H1 (cell line): ENCODE measurements around the gene MRPS14. TPM values are rescaled to one million over a fixed set of nuclear protein-coding genes. Genes with fewer than 3 reads are reported as not detected.
"Not testable (repeated sequence)": the region's sequence is repeated elsewhere in the genome, so short reads cannot be mapped to it uniquely, and the experiment has no call there.

Experiments
- CTCF ChIA-PET: fragments of 300-600 bp; sonication (Branson Sonifier 250); formaldehyde crosslinking; loops from one replicate; lab custom pipeline; 2021; ENCODE audit not compliant: partially characterized antibody; lab: Charles Lee
- POLR2A ChIA-PET: fragments of 300-600 bp; sonication (Branson Sonifier 250); formaldehyde crosslinking; loops from one replicate; lab custom pipeline; 2021; ENCODE audit warnings: inconsistent platforms; ENCODE audit not compliant: partially characterized antibody; lab: Charles Lee
- DNase-seq, 2 experiments: peaks; one replicate each; pipeline versions ENCODE4 v3.0.0 to v3.0.0-alpha.2; 2010 to 2022; ENCODE audit warnings: low spot score in 2 of 2, low read depth in 1 of 2, mixed read lengths in 1 of 2
- FAIRE-seq: peaks from 2 replicates; lab custom pipeline; 2011; peaks lifted over from hg19 to GRCh38; lab: Jason Lieb, UNC
- H2AFZ ChIP-seq: 2 replicates; pipeline ENCODE4 v1.8.1; 2012; ENCODE audit warnings: low read length, inconsistent platforms
- H2AK5ac ChIP-seq: 2 replicates; pipeline ENCODE4 v1.6.1; 2013; ENCODE audit warnings: low read depth, low read length
- H2BK120ac ChIP-seq: replicated peaks from 2 replicates; pipeline ENCODE3; 2013; ENCODE audit warnings: low read depth, low read length, inconsistent platforms
- H2BK12ac ChIP-seq: 2 replicates; pipeline ENCODE4 v1.6.1; 2013; ENCODE audit warnings: low read depth, low read length
- H2BK15ac ChIP-seq: 2 replicates; pipeline ENCODE4 v1.6.1; 2013; ENCODE audit warnings: low read length
- H2BK20ac ChIP-seq: 2 replicates; pipeline ENCODE4 v1.6.1; 2013; ENCODE audit warnings: low read length
- H2BK5ac ChIP-seq: 2 replicates; pipeline ENCODE4 v1.6.1; 2013; ENCODE audit warnings: low read depth, low read length
- H3K14ac ChIP-seq: 2 replicates; pipeline ENCODE4 v1.6.1; 2013; ENCODE audit warnings: inconsistent platforms; ENCODE audit not compliant: insufficient read length
- H3K18ac ChIP-seq: 2 replicates; pipeline ENCODE4 v1.6.1; 2013; ENCODE audit warnings: low read length; ENCODE audit errors: extremely low read depth
- H3K23ac ChIP-seq: 2 replicates; pipeline ENCODE4 v1.6.1; 2013; ENCODE audit warnings: inconsistent platforms; ENCODE audit not compliant: insufficient read length
- H3K23me2 ChIP-seq: 2 replicates; pipeline ENCODE4 v1.6.1; 2013; ENCODE audit warnings: low read depth, low read length
- H3K27ac ChIP-seq: 2 replicates; pipeline ENCODE4 v1.6.1; 2011; ENCODE audit warnings: low read depth, low read length, inconsistent platforms
- H3K27me3 ChIP-seq, 4 experiments: replicated peaks in 1 of 4; 1 replicate in 1 of 4; 2 replicates in 3 of 4; pipeline versions ENCODE4 v1.6.1 to v1.8.1; 2011 to 2013; ENCODE audit warnings: low read length in 3 of 4, mild to moderate bottlenecking in 3 of 4, inconsistent platforms in 2 of 4, mixed read lengths in 2 of 4, moderate library complexity in 1 of 4; ENCODE audit not compliant: control insufficient read depth in 3 of 4, insufficient read depth in 3 of 4; ENCODE audit errors: extremely low read depth in 1 of 4
- H3K36me3 ChIP-seq, 4 experiments: 2 replicates each; pipeline versions ENCODE4 v1.6.1 to v1.8.1; 2011 to 2013; ENCODE audit warnings: mild to moderate bottlenecking in 4 of 4, low read length in 3 of 4, moderate library complexity in 2 of 4, control low read depth in 1 of 4, inconsistent platforms in 1 of 4; ENCODE audit not compliant: insufficient read depth in 4 of 4, control insufficient read depth in 2 of 4
- H3K4ac ChIP-seq: replicated peaks from 2 replicates; pipeline ENCODE3; 2013; ENCODE audit warnings: low read length, low read depth, mixed read lengths, inconsistent platforms; ENCODE audit not compliant: insufficient read length
- H3K4me1 ChIP-seq, 4 experiments: replicated peaks in 1 of 4; 1 replicate in 1 of 4; 2 replicates in 3 of 4; pipeline versions ENCODE4 v1.6.1 to v1.8.1; 2011 to 2013; ENCODE audit warnings: low read length in 3 of 4, inconsistent platforms in 2 of 4, mixed read lengths in 1 of 4; ENCODE audit not compliant: insufficient read depth in 4 of 4, control insufficient read depth in 3 of 4
- H3K4me2 ChIP-seq, 2 experiments: 2 replicates each; pipeline versions ENCODE4 v1.6.1 to v1.8.1; 2011 to 2013; ENCODE audit warnings: low read depth in 2 of 2, low read length in 2 of 2, control low read depth in 1 of 2, inconsistent platforms in 1 of 2, mild to moderate bottlenecking in 1 of 2; ENCODE audit not compliant: insufficient read depth in 1 of 2
- H3K4me3 ChIP-seq, 4 experiments: fragments of 200-600, 300-600 bp in 1 of 4; sonication (generic), shearing (Covaris generic), sonication (Bioruptor Twin) in 1 of 4; 2 replicates each; pipeline versions ENCODE4 v1.5.1 to v1.8.1; 2011 to 2016; ENCODE audit warnings: low read length in 4 of 4, low read depth in 3 of 4, control low read depth in 2 of 4, inconsistent platforms in 2 of 4, mild to moderate bottlenecking in 2 of 4, mixed read lengths in 1 of 4, moderate library complexity in 1 of 4; ENCODE audit not compliant: insufficient read depth in 2 of 4; ENCODE audit errors: extremely low read depth in 1 of 4
- H3K56ac ChIP-seq: replicated peaks from 2 replicates; pipeline ENCODE3; 2013; ENCODE audit warnings: low read depth, mild to moderate bottlenecking, mixed read lengths, low read length, inconsistent platforms; ENCODE audit not compliant: insufficient read length
- H3K79me1 ChIP-seq: 2 replicates; pipeline ENCODE4 v1.6.1; 2013; ENCODE audit warnings: low read depth, low read length, control low read depth
- H3K79me2 ChIP-seq, 2 experiments: 2 replicates each; pipeline versions ENCODE4 v1.6.1 to v1.8.1; 2012 to 2013; ENCODE audit warnings: low read length in 2 of 2, mild to moderate bottlenecking in 2 of 2, inconsistent platforms in 1 of 2; ENCODE audit not compliant: insufficient read depth in 2 of 2, control insufficient read depth in 1 of 2
- H3K9ac ChIP-seq, 4 experiments: replicated peaks in 1 of 4; 1 replicate in 1 of 4; 2 replicates in 3 of 4; pipeline versions ENCODE4 v1.6.1 to v1.8.1; 2011 to 2013; ENCODE audit warnings: low read depth in 3 of 4, low read length in 3 of 4, control low read depth in 2 of 4, mild to moderate bottlenecking in 2 of 4, moderate library complexity in 2 of 4, inconsistent platforms in 1 of 4; ENCODE audit errors: extremely low read depth in 1 of 4
- H3K9me3 ChIP-seq, 2 experiments: 2 replicates each; pipeline versions ENCODE4 v1.6.1 to v1.8.1; 2012 to 2013; ENCODE audit warnings: mild to moderate bottlenecking in 2 of 2, moderate library complexity in 2 of 2, control low read depth in 1 of 2, inconsistent platforms in 1 of 2, low read depth in 1 of 2, low read length in 1 of 2, mixed read lengths in 1 of 2; ENCODE audit not compliant: insufficient read depth in 2 of 2
- H4K20me1 ChIP-seq, 2 experiments: replicated peaks in 1 of 2; 2 replicates each; pipeline versions ENCODE3 to v1.8.1; 2011 to 2013; ENCODE audit warnings: inconsistent platforms in 2 of 2, low read length in 2 of 2, mild to moderate bottlenecking in 1 of 2; ENCODE audit not compliant: insufficient read depth in 2 of 2, control insufficient read depth in 1 of 2
- H4K5ac ChIP-seq: 2 replicates; pipeline ENCODE4 v1.6.1; 2013; ENCODE audit warnings: low read length, low read depth, mixed read lengths, inconsistent platforms; ENCODE audit not compliant: insufficient read length
- H4K8ac ChIP-seq: 2 replicates; pipeline ENCODE4 v1.8.0; 2013; ENCODE audit warnings: mild to moderate bottlenecking, moderate library complexity, low read length, inconsistent platforms; ENCODE audit not compliant: insufficient read depth; ENCODE audit errors: extremely low read depth
- H4K91ac ChIP-seq: replicated peaks from 2 replicates; pipeline ENCODE3; 2013; ENCODE audit warnings: low read length, mixed read lengths, inconsistent platforms; ENCODE audit not compliant: insufficient read length
- WGBS, 2 experiments: shearing (Covaris generic) in 1 of 2; methylation state at CpG; one replicate each; pipeline versions ENCODE4 v1.1.6 to v1.1.7; 2013 to 2015; ENCODE audit warnings: low lambda C conversion rate in 2 of 2, mixed read lengths in 2 of 2, inconsistent platforms in 1 of 2, low coverage in 1 of 2, missing lambda C conversion rate in 1 of 2; ENCODE audit not compliant: insufficient replicate concordance in 2 of 2, insufficient coverage in 1 of 2, insufficient read length in 1 of 2; ENCODE audit errors: extremely low coverage in 1 of 2, missing lambda C conversion rate in 1 of 2; 5-methylcytosine and 5-hydroxymethylcytosine counted together
- polyA plus RNA-seq, 7 experiments: library from polyadenylated mRNA; depleted of rRNA in 3 of 7; stranded (reverse) in 5 of 7; unstranded in 2 of 7; fragments of >200 nt in 5 of 7; fragments of 200-250 nt in 2 of 7; gene quantifications; 1 replicate in 5 of 7; 2 replicates in 1 of 7; 4 replicates in 1 of 7; pipeline versions ENCODE4 v1.2.1 to v1.2.3, GENCODE V29; 2011 to 2013; ENCODE audit warnings: missing spikeins in 2 of 7, mixed read lengths in 2 of 7
- total RNA-seq: library from RNA; stranded (reverse); fragmentation: NEBNext Ultra II Directional; extraction: Animal tissue kit (Norgen Biotek cat#: 25700); gene quantifications from 2 replicates; pipeline ENCODE4 v1.2.1, GENCODE V29; 2021

The MRPS14 gene
- total and polyA plus RNA-seq, 2 of the 8 experiments (the other 6 are each of a cell fraction or from before 2014, with no cell fraction given): 27.5 to 38.7 TPM

DNA sequence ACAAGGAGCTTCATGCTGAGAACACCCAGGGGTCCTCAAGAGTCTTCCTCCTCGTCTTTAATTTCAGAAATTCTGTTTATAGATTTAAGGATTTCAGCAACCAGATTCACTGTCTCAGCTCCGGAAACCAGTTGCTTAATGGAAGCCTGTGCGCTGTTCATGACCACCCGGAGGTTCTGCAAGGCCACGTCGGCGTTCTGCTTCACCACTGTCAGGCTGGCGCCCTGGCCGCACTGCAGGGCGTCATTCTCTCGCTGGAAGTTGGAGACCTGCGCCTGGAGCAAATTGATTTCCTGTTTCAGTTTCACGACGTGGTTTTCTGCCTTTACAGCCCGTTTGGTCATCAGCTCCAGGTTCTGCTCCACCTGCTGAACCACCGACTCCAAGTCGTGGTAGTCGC, 21.4 kb upstream of the MRPS14 start:
- H2BK5ac ChIP-seq, H3K56ac ChIP-seq, H3K4me1 ChIP-seq, H3K14ac ChIP-seq, H3K79me2 ChIP-seq, H3K9ac ChIP-seq, H3K4me2 ChIP-seq, H4K8ac ChIP-seq, H2BK120ac ChIP-seq, H4K91ac ChIP-seq, H2BK20ac ChIP-seq, H3K18ac ChIP-seq, H3K4ac ChIP-seq, H4K5ac ChIP-seq, H3K27me3 ChIP-seq, H2AK5ac ChIP-seq, DNase-seq, H3K23me2 ChIP-seq, H2AFZ ChIP-seq, H2BK15ac ChIP-seq, FAIRE-seq, H3K79me1 ChIP-seq, H3K23ac ChIP-seq, H3K4me3 ChIP-seq, H3K27ac ChIP-seq, H3K9me3 ChIP-seq, H3K36me3 ChIP-seq, H4K20me1 ChIP-seq: not testable (repeated sequence)
- 96% methylated on average over 18 of the region's 18 CpGs; no CpG with 5 or more reads in 1 of the 2 experiments for WGBS, 2 experiments
- ChIA-PET POLR2A (interaction anchor here (0.9 kb wide), 1 partner anchor 15 kb away, joined by 3 read pairs; no protein-coding TSS in a partner anchor), CTCF (interaction anchor here (0.7 to 1.3 kb wide), 5 partner anchors 9 to 275 kb away, joined by 3 to 7 read pairs (median 3); no protein-coding TSS in a partner anchor)
- H2BK12ac ChIP-seq: peak overlapping the region; percentile 50; the same call in 1 of the 2 replicates
